ENCODE results near the gene CD9.

- TF ChIP-seq POLR2A (IDR thresholded peaks at IDR 0.05) (no peak), CTCF (IDR thresholded peaks at IDR 0.05 in 4 of 5, conservative IDR thresholded peaks at IDR 0.05 in 1 of 5) (no peak)
Measured at GRCh38 chr12:6211421-6211869, 11.2 kb downstream of the CD9 start.

Data from gastrocnemius medialis (tissue), 4 donors.